ENCODE measurements around the gene HBS1L. TPM values are rescaled to one million over a fixed set of nuclear protein-coding genes. Genes with fewer than 3 reads are reported as not detected.

HBS1L gene
- total and polyA plus RNA-seq, 2 of the 4 experiments (the other 2 are of a cell fraction) = 45.1 to 120 TPM

GRCh38 chr6:135036731-135037420 lies 17.7 kb downstream of the HBS1L start:
- Histone ChIP-seq H3K27ac (ENCODE audit: insufficient read depth, low read length) (no peak overlapping the region), H4K91ac (ENCODE audit: insufficient read depth, low read depth, low read length) (no peak overlapping the region), H4K5ac (ENCODE audit: low read depth, low read length) (no peak overlapping the region), H3K27me3 (ENCODE audit: control insufficient read depth, insufficient read depth, low read length) (no peaks in the 10 kb centered on the region), H4K20me1 (ENCODE audit: insufficient read depth, low read length) (no peaks in the 10 kb centered on the region; the same call in 1 of the 2 replicates), H3K9ac (ENCODE audit: low read depth, low read length) (no peak overlapping the region), H3K79me1 (ENCODE audit: low read depth in 1 of 2, low read length in 2 of 2) (peaks cover 12 to 15% of the 10 kb centered on the region in 2 experiments), H2BK120ac (ENCODE audit: low read depth, low read length) (no peak overlapping the region), H3K56ac (ENCODE audit: extremely low read depth, insufficient read depth, low read length) (no peak overlapping the region), H3K9me3 (ENCODE audit: control insufficient read depth, insufficient read depth, low read length) (no peaks in the 10 kb centered on the region), H3K4me2 (ENCODE audit: low read depth, low read length) (no peak overlapping the region), H3K9me1 (ENCODE audit: insufficient read depth, low read length) (no peaks in the 10 kb centered on the region), H3K4ac (ENCODE audit: low read depth, low read length) (no peak overlapping the region), H3K18ac (ENCODE audit: low read depth, low read length) (no peak overlapping the region), H3K4me1 (ENCODE audit: control insufficient read depth, insufficient read depth, low read length) (no peaks in the 10 kb centered on the region), H2AK9ac (replicated peaks; ENCODE audit: low read depth, low read length, poor library complexity) (no peak overlapping the region), H2BK15ac (ENCODE audit: low read depth, low read length) (no peak overlapping the region), H3K36me3 (ENCODE audit: control insufficient read depth, insufficient read depth, low read length) (peaks cover 9% of the 10 kb centered on the region), H2AFZ (replicated peaks; ENCODE audit: low read length, poor library complexity) (no peak overlapping the region), H3K23ac (ENCODE audit: low read depth, low read length) (no peak overlapping the region), H2BK20ac (ENCODE audit: low read depth, low read length) (no peak overlapping the region), H2AK5ac (ENCODE audit: low read depth, low read length) (no peak overlapping the region), H4K8ac (ENCODE audit: low read depth in 2 of 2, low read length in 2 of 2) (no peak overlapping the region), H2BK5ac (ENCODE audit: low read depth, low read length, poor library complexity, severe bottlenecking) (no peak overlapping the region), H3K4me3 (ENCODE audit: insufficient read depth, low read depth, low read length) (no peak overlapping the region), H3K14ac (replicated peaks; ENCODE audit: low read depth, low read length) (no peak overlapping the region)
- WGBS, 2 experiments (ENCODE audit: extremely low coverage in 2 of 2, insufficient read length in 1 of 2) = 100% methylated on average over 2 of the region's 5 CpGs; no CpG with 5 or more reads in 1 of the 2 experiments
- in situ Hi-C loops (cut with MboI; ENCODE audit: low sequenced_read_pairs) = no loop called here
- intact Hi-C loops (cut with micrococcal nuclease) = no loop called here
- ATAC-seq (ENCODE audit: low read depth) (no peak), DNase-seq (no peak)
- ChIA-PET POLR2A (ENCODE audit: unreplicated experiment) (no interaction called here), CTCF (no interaction called here)
- TF ChIP-seq ELK1 (IDR thresholded peaks at IDR 0.05; ENCODE audit: borderline replicate concordance, low read depth, low read length) (no peak), NFE2L2 (IDR thresholded peaks at IDR 0.05; ENCODE audit: low read depth, low read length) (no peak), MAZ (IDR thresholded peaks at IDR 0.05; ENCODE audit: borderline replicate concordance, low read depth, low read length) (no peak), MAFK (IDR thresholded peaks at IDR 0.05; ENCODE audit: low read depth, low read length) (no peak), RFX5 (IDR thresholded peaks at IDR 0.05; ENCODE audit: low read depth, low read length) (no peak), USF2 (IDR thresholded peaks at IDR 0.05; ENCODE audit: low read depth, low read length) (no peak), MXI1 (IDR thresholded peaks at IDR 0.05; ENCODE audit: borderline replicate concordance, low read depth, low read length) (no peak), BHLHE40 (IDR thresholded peaks at IDR 0.05; ENCODE audit: low read depth, low read length) (no peak), CHD1 (IDR thresholded peaks at IDR 0.05; ENCODE audit: low read depth, low read length) (no peak), CEBPB (IDR thresholded peaks at IDR 0.05; ENCODE audit: low read depth, low read length) (no peak)
- TF ChIP-seq, protein P1, sequence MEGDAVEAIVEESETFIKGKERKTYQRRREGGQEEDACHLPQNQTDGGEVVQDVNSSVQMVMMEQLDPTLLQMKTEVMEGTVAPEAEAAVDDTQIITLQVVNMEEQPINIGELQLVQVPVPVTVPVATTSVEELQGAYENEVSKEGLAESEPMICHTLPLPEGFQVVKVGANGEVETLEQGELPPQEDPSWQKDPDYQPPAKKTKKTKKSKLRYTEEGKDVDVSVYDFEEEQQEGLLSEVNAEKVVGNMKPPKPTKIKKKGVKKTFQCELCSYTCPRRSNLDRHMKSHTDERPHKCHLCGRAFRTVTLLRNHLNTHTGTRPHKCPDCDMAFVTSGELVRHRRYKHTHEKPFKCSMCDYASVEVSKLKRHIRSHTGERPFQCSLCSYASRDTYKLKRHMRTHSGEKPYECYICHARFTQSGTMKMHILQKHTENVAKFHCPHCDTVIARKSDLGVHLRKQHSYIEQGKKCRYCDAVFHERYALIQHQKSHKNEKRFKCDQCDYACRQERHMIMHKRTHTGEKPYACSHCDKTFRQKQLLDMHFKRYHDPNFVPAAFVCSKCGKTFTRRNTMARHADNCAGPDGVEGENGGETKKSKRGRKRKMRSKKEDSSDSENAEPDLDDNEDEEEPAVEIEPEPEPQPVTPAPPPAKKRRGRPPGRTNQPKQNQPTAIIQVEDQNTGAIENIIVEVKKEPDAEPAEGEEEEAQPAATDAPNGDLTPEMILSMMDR (conservative IDR thresholded peaks at IDR 0.05; ENCODE audit: low read depth, low read length) = no peak
- dilution Hi-C loops (cut with HindIII; ENCODE audit: low sequenced_read_pairs, unreplicated experiment) = no loop called here
- BruUV-seq (replicated peaks) = no TSS peak

Measured in IMR-90 (cell line).